Hematopoietic multipotent progenitor cell (in vitro differentiated cells): ENCODE data around the gene PHF19. TPM values are rescaled to one million over a fixed set of nuclear protein-coding genes. Genes with fewer than 3 reads are reported as not detected.

Experiments used
- DNase-seq, 3 donors: peaks; one replicate each; pipeline ENCODE4 v3.0.0-alpha.2; 2011 to 2015; ENCODE audit warnings: low read depth in 2 of 3, low spot score in 2 of 3
- total RNA-seq: library from RNA; depleted of rRNA; stranded (reverse); fragments of >200 nt; gene quantifications from one replicate; pipeline ENCODE4 v1.2.3, GENCODE V29; 2012

PHF19 gene
- total RNA-seq, 1 donor = 45.2 TPM

DNA sequence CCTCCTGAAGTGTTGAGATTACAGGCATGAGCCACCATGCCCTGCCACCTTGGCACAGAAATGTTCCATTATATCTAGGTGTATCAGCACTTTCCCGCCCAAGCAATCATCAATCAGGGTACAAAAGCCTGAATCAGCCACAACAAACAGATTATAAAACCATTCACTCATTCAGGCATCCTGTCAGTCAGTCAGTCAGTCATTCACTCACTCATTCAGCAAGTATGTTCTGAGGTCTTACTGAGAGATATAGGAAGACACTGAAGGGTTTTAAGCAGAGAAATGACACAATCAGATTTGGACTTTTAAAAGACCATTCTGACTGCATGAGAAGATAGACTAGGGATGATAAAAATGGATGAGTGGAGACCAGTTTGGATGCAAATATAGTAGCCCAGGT lies 47.3 kb downstream of the PHF19 start:
- DNase-seq = no peak

DNA sequence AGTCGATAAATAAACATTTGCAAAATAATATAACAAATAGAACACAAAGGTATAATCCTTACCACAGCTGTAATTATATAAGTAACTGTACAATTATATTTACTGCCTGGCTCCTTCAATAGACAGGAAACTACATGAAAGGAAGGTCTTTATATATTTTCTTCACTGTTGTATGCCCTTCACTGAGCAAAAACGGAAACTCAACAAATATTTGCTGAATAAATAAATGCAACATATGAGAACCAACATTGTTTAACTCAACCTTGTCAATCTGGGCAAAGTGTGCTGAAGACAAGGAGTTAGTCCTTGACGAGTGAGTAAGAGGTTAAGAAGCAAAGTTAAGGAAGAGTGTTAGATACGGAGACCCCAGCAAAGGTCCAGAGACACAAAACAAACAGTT lies 56.9 kb downstream of the PHF19 start:
- no peak for DNase-seq

- no peak for DNase-seq
These were observed 58.4 kb downstream of the PHF19 start for GRCh38 chr9:120818595-120818994.

GRCh38 chr9:120815075-120815474 lies 61.9 kb downstream of the PHF19 start:
- no peak for DNase-seq

GRCh38 chr9:120808931-120809330 lies 68.1 kb downstream of the PHF19 start:
- DNase-seq = no peak

- DNase-seq = peak in 1 of 3 donors; percentile 14
These were observed 69.2 kb downstream of the PHF19 start for GRCh38 chr9:120807607-120808379.

Other genes starting within 250 kb of the PHF19 start
- gene MEGF9, start 162.7 kb downstream of the PHF19 start, total RNA-seq = 7.3 TPM
- 35.0 TPM for gene FBXW2, start 83.8 kb downstream of the PHF19 start, total RNA-seq
- gene PSMD5, start 34.3 kb downstream of the PHF19 start, total RNA-seq = 10.2 TPM
- gene TRAF1, start 49.6 kb upstream of the PHF19 start, total RNA-seq = 2.2 TPM
- 2.7 TPM for gene C5, start 173.1 kb upstream of the PHF19 start, total RNA-seq
- 30.7 TPM for gene CNTRL, start 197.8 kb upstream of the PHF19 start, total RNA-seq